HepG2 (cell line): ENCODE data around the gene ORC3.

Experiments
- HOXD1 ChIP-seq: sonication (generic); formaldehyde crosslinking; IDR thresholded peaks from 2 replicates; pipeline ENCODE4 v1.5.0; 2020; ENCODE audit warnings: missing genetic modification reagents
- TF ChIP-seq, protein P1 (sequence below): sonication (generic); formaldehyde crosslinking; IDR thresholded peaks from 2 replicates; pipeline ENCODE4 v1.5.1; 2020; ENCODE audit warnings: mild to moderate bottlenecking, missing genetic modification reagents, moderate library complexity

DNA sequence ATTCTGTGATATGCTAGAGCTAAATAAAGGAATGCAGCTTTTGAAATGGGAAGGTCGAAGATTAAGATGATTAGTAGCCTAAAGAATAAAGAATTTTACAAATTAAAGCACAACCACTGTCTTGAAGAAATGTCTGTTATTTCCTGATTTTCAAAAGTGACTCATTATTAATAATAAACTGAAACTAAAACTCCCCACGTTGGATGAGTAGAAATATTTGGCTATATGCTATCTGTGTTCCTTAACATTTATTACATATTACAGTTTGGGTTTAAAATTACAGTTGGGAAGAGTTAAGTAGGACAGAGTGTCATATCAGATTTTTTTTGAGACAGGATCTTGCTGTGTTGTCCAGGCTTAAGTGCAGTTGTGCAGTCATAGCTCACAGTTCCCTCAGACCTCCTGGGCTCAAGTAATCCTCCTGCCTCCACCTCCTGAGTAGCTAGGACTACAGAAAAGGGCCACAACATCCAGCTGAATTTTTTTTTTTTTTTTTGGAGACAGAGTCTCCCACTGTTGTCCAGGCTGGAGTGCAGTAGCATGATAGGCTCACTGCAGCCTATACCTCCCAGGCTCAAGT, 65.0 kb downstream of the ORC3 start:
- no peak for TF ChIP-seq HOXD1 (CRISPR knock-in tag)
- TF ChIP-seq, protein P1, sequence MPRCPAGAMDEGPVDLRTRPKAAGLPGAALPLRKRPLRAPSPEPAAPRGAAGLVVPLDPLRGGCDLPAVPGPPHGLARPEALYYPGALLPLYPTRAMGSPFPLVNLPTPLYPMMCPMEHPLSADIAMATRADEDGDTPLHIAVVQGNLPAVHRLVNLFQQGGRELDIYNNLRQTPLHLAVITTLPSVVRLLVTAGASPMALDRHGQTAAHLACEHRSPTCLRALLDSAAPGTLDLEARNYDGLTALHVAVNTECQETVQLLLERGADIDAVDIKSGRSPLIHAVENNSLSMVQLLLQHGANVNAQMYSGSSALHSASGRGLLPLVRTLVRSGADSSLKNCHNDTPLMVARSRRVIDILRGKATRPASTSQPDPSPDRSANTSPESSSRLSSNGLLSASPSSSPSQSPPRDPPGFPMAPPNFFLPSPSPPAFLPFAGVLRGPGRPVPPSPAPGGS (CRISPR knock-in tag): no peak
